Lung (tissue), 12 donors: ENCODE measurements around the gene RNF217. TPM values are rescaled to one million over a fixed set of nuclear protein-coding genes. Genes with fewer than 3 reads are reported as not detected.

ENCODE experiments used
- ATAC-seq: fragments of 200-7000 bp; cut with Tn5 transposase; one replicate; pipeline ENCODE4 v1.9.1; 2020; ENCODE audit warnings: moderate number of reproducible peaks; ENCODE audit not compliant: insufficient read depth, low FRiP score
- DNase-seq, 3 donors: peaks; one replicate each; pipeline ENCODE4 v3.0.0-alpha.2; 2013 to 2017
- H3K27ac ChIP-seq, 2 donors: one replicate each; pipeline ENCODE4 v1.5.1; 2013; ENCODE audit warnings: mild to moderate bottlenecking in 2 of 2, moderate library complexity in 2 of 2, control low read depth in 1 of 2, inconsistent platforms in 1 of 2, low read depth in 1 of 2, low read length in 1 of 2
- H3K27me3 ChIP-seq, 3 donors: one replicate each; pipeline ENCODE4 v1.5.1; 2013; ENCODE audit warnings: low read length in 2 of 3; ENCODE audit not compliant: control insufficient read depth in 3 of 3, insufficient read depth in 3 of 3
- H3K36me3 ChIP-seq, 4 donors: one replicate each; pipeline ENCODE4 v1.5.1; 2013; ENCODE audit warnings: low read length in 4 of 4, mild to moderate bottlenecking in 1 of 4, moderate library complexity in 1 of 4; ENCODE audit not compliant: control insufficient read depth in 4 of 4, insufficient read depth in 4 of 4
- H3K4me1 ChIP-seq, 5 donors: one replicate each; pipeline ENCODE4 v1.5.1; 2013; ENCODE audit warnings: low read length in 5 of 5, mild to moderate bottlenecking in 2 of 5, moderate library complexity in 1 of 5; ENCODE audit not compliant: control insufficient read depth in 5 of 5, insufficient read depth in 5 of 5
- H3K4me3 ChIP-seq: one replicate; pipeline ENCODE4 v1.5.1; 2013; ENCODE audit warnings: mild to moderate bottlenecking, control low read depth, moderate library complexity
- H3K9ac ChIP-seq, 2 donors: one replicate each; pipeline ENCODE4 v1.5.1; 2013; ENCODE audit warnings: low read length in 2 of 2, control low read depth in 1 of 2; ENCODE audit not compliant: insufficient read depth in 1 of 2
- H3K9me3 ChIP-seq, 4 donors: one replicate each; pipeline ENCODE4 v1.5.1; 2013; ENCODE audit warnings: low read length in 3 of 4, mild to moderate bottlenecking in 1 of 4, moderate library complexity in 1 of 4; ENCODE audit not compliant: control insufficient read depth in 4 of 4, insufficient read depth in 3 of 4
- CTCF ChIP-seq: IDR thresholded peaks from 2 replicates; pipeline ENCODE4 v1.5.1; 2012; ENCODE audit warnings: mild to moderate bottlenecking; ENCODE audit errors: control extremely low read depth, extremely low read depth
- WGBS, 2 donors: extraction: QIAGEN DNeasy Blood & Tissue Kit; methylation state at CpG; one replicate each; pipeline ENCODE4 v1.1.7; 2013; 5-methylcytosine and 5-hydroxymethylcytosine counted together
- polyA plus RNA-seq, 2 donors: library from polyadenylated mRNA; stranded (reverse); fragments of 200-250 nt; gene quantifications; one replicate each; pipeline ENCODE4 v1.2.1, GENCODE V29; 2013
- total RNA-seq, 2 donors: library from RNA; depleted of rRNA in 1 of 2; stranded (reverse); fragments of >200 nt in 1 of 2; gene quantifications; one replicate each; pipeline ENCODE4 v1.2.1, GENCODE V29; 2014 to 2021
- donor health status: control.
- donor health status: control.
- donor health status: Bipolar disorder and iron deficiency.
- donor health status: healthy.
- donor health status: DM: yes; HTN: yes; CAD: no.

RNF217 gene
- total and polyA plus RNA-seq, 4 donors: 3.1 to 58.6 (median 13.6) TPM

GRCh38 chr6:124973780-124974179 lies 11.5 kb downstream of the RNF217 start:
- no peak overlapping the region for H3K4me3 ChIP-seq
- no peaks in the 10 kb centered on the region for H3K27me3 ChIP-seq
- DNase-seq (no peak), ATAC-seq (no peak)
- peaks cover 0 to 6% (median 0%) of the 10 kb centered on the region in 5 donors for H3K4me1 ChIP-seq
- peaks cover 9 to 28% (median 21%) of the 10 kb centered on the region in 4 donors for H3K36me3 ChIP-seq
- peaks cover 0 to 7% (median 6%) of the 10 kb centered on the region in 4 donors for H3K9me3 ChIP-seq
- no peak overlapping the region for H3K27ac ChIP-seq
- 92 to 97% methylated on average over 6 of the region's 6 CpGs for WGBS, 2 donors
- TF ChIP-seq CTCF: no peak
- H3K9ac ChIP-seq: no peak overlapping the region

GRCh38 chr6:124974771-124975377 lies 12.6 kb downstream of the RNF217 start:
- TF ChIP-seq CTCF: no peak
- Histone ChIP-seq H3K9ac (no peak overlapping the region), H3K27ac (no peak overlapping the region), H3K4me1 (peaks cover 0 to 6% (median 0%) of the 10 kb centered on the region in 5 donors), H3K36me3 (peaks cover 10 to 30% (median 23%) of the 10 kb centered on the region in 4 donors), H3K27me3 (no peaks in the 10 kb centered on the region), H3K4me3 (no peak overlapping the region), H3K9me3 (peaks cover 0 to 10% (median 9%) of the 10 kb centered on the region in 4 donors)
- WGBS, 2 donors: 73 to 75% methylated on average over 6 of the region's 6 CpGs
- DNase-seq (no peak), ATAC-seq (no peak)

- no peak for DNase-seq
- Histone ChIP-seq H3K4me1 (peaks cover 0 to 5% (median 0%) of the 10 kb centered on the region in 5 donors), H3K4me3 (no peak overlapping the region), H3K9ac (no peak overlapping the region), H3K9me3 (peaks cover 0 to 10% (median 9%) of the 10 kb centered on the region in 4 donors), H3K36me3 (peaks cover 8 to 28% (median 15%) of the 10 kb centered on the region in 4 donors), H3K27ac (no peak overlapping the region), H3K27me3 (no peaks in the 10 kb centered on the region)
- no peak for ATAC-seq
- TF ChIP-seq CTCF: no peak
- 79 to 94% methylated on average over 1 of the region's 1 CpG for WGBS, 2 donors
These were observed 15.1 kb downstream of the RNF217 start for GRCh38 chr6:124977067-124977908.
